Stimulated activated naive CD4-positive, alpha-beta T cell (primary cell): ENCODE results near the gene DOCK7.

Experiments used
- DNase-seq, 6 experiments: peaks; one replicate each; lab custom pipeline; 2025; lab: John Stamatoyannopoulos, UW

Gene DOCK7

GRCh38 chr1:62448221-62448933 is 239.8 kb downstream of the DOCK7 start:
- DNase-seq: no peak

GRCh38 chr1:62444701-62445100 is 243.5 kb downstream of the DOCK7 start:
- no peak for DNase-seq

GRCh38 chr1:62439652-62440371 is 248.4 kb downstream of the DOCK7 start:
- no peak for DNase-seq

- peak in 1 of 6 experiments; percentile 1 for DNase-seq
Measured at GRCh38 chr1:62438163-62438562, 250.0 kb downstream of the DOCK7 start.

GRCh38 chr1:62437273-62437940 is 250.8 kb downstream of the DOCK7 start:
- DNase-seq: peak in 3 of 6 experiments; percentile 22 to 55 (median 45)

GRCh38 chr1:62436466-62437272 is 251.5 kb downstream of the DOCK7 start, which contains the start of gene USP1:
USP1 (plus strand) TSS chr1:62437049; CDS start chr1:62439868, 2,819 bp downstream.
- peak; percentile 98 to 100 (median 100) for DNase-seq

GRCh38 chr1:62436039-62436465 is 252.1 kb downstream of the DOCK7 start:
- peak in 5 of 6 experiments; percentile 98 to 100 (median 99) for DNase-seq

- DNase-seq: peak in 1 of 6 experiments; percentile 25
Measured at GRCh38 chr1:62435231-62436038, 252.8 kb downstream of the DOCK7 start.

- DNase-seq: peak in 1 of 6 experiments; percentile 1
Measured at GRCh38 chr1:62434618-62435001, 253.6 kb downstream of the DOCK7 start.

GRCh38 chr1:62433861-62434617 is 254.1 kb downstream of the DOCK7 start:
- no peak for DNase-seq

- no peak for DNase-seq
Measured at GRCh38 chr1:62429581-62429980, 258.6 kb downstream of the DOCK7 start.

GRCh38 chr1:62428351-62428750 is 259.8 kb downstream of the DOCK7 start:
- DNase-seq: no peak

- DNase-seq: no peak
Measured at GRCh38 chr1:62426794-62427193, 261.4 kb downstream of the DOCK7 start.

- DNase-seq: no peak
Measured at GRCh38 chr1:62426237-62426636, 261.9 kb downstream of the DOCK7 start.

- no peak for DNase-seq
Measured at GRCh38 chr1:62425041-62425440, 263.1 kb downstream of the DOCK7 start.

- no peak for DNase-seq
Measured at GRCh38 chr1:62424411-62424810, 263.8 kb downstream of the DOCK7 start.

- no peak for DNase-seq
Measured at GRCh38 chr1:62423580-62424242, 264.5 kb downstream of the DOCK7 start.

GRCh38 chr1:62420214-62420613 is 268.0 kb downstream of the DOCK7 start:
- DNase-seq: no peak

- DNase-seq: no peak
Measured at GRCh38 chr1:62417351-62417999, 270.7 kb downstream of the DOCK7 start.
